ENCODE measurements around the gene LPP.

LPP gene

DNA sequence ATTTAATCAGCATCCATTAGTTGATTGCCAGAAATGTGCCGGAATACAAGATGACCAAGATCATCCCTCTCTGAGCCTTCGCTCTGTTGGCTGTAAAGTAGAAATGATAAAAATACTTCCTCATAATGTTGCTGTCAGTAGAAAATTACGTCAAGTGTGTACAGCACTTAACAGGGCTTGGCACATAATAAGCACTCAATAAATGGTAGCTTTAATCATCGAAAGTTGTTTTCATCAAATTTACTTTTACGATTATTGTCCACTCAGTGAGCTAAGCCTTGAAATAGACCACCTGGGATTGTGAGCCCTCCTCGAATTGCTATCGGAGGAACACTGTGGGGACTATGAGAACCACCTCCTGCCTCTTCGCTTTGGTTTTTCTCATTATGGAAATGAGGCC, 716.5 kb downstream of the LPP start:
- Mint-ChIP-seq H3K9me3 (no peaks in the 10 kb centered on the region), H3K4me3 (no peak overlapping the region), H3K36me3 (ENCODE audit: low read depth) (peaks cover 26% of the 10 kb centered on the region), H3K4me1 (ENCODE audit: low read depth) (peaks cover 3% of the 10 kb centered on the region), H3K27ac (no peak overlapping the region), H3K27me3 (ENCODE audit: low read depth) (no peaks in the 10 kb centered on the region)
- no peak for DNase-seq (ENCODE audit: low spot score)

DNA sequence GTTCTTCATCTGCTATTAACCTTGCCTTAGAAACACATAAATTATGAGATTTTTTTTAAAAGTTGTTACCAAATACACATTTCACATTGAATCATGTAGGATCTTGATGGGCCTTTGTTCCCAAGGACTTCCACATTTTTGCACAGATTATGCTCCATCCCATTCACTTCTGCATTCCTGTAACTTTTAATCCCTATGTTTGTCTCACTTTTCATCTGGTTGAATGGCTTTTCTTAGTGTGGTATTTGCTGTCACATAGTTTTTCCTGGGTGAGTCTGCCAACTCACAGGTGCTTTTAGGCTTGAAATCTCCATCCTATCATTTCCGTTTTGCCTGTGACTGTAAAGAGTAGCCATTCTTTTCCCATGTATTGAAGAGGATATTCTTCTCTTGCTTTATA, 720.6 kb downstream of the LPP start:
- Mint-ChIP-seq H3K9me3 (no peaks in the 10 kb centered on the region), H3K4me1 (ENCODE audit: low read depth) (peaks cover 3% of the 10 kb centered on the region)

DNA sequence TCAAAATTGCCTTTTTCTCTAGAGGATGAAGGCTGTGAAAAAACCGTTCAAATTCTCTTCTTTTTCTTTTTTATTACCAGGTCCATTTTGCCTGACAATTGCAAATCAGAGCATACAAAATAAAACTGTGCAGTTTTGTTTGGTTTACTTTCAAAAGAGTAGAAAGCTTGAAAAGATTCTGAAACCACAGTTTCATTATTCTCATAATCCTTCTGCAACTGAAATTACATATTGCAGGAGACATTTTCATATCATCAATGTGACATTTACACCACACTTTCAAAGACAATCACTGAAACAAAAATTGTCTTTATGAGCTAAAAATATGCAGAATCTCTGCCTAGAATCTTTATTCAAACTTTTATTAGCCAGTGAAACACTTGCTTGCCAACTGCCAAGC, 721.5 kb downstream of the LPP start:
- no peak overlapping the region for H3K4me3 Mint-ChIP-seq
- H3K36me3 Mint-ChIP-seq (ENCODE audit: low read depth) = peaks cover 29% of the 10 kb centered on the region
- H3K9me3 Mint-ChIP-seq = no peaks in the 10 kb centered on the region
- DNase-seq (ENCODE audit: low spot score) = no peak
- H3K4me1 Mint-ChIP-seq (ENCODE audit: low read depth) = peaks cover 3% of the 10 kb centered on the region
- H3K27me3 Mint-ChIP-seq (ENCODE audit: low read depth) = no peaks in the 10 kb centered on the region
- H3K27ac Mint-ChIP-seq = no peak overlapping the region

More for the DNA sequence above, 720.6 kb downstream of the LPP start:
- no peak overlapping the region for H3K4me3 Mint-ChIP-seq
- H3K27ac Mint-ChIP-seq = no peak overlapping the region
- DNase-seq (ENCODE audit: low spot score) = no peak
- peaks cover 29% of the 10 kb centered on the region for H3K36me3 Mint-ChIP-seq (ENCODE audit: low read depth)
- H3K27me3 Mint-ChIP-seq (ENCODE audit: low read depth) = no peaks in the 10 kb centered on the region

DNA sequence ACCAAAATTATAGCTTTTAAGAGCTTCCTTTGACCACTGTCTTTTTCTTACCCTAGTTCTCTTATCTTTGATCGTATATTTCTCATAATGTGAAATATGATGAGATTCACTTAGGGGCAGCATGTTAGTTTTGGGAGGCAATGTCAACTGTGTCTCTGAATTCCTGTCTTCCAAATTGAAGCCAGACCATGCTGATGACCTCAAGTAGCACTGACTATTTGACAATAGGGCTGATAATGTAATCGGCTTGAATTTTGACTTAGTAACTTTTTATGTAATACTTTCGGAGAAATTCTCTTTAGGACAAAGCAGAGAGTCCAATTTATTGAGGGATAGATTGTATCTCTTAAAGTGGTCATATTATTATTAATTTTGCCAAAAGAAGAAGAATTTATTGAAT, 722.4 kb downstream of the LPP start:
- Mint-ChIP-seq H3K27ac (no peak overlapping the region), H3K4me1 (ENCODE audit: low read depth) (peaks cover 3% of the 10 kb centered on the region), H3K36me3 (ENCODE audit: low read depth) (peaks cover 34% of the 10 kb centered on the region), H3K27me3 (ENCODE audit: low read depth) (no peaks in the 10 kb centered on the region), H3K4me3 (no peak overlapping the region), H3K9me3 (no peaks in the 10 kb centered on the region)
- no peak for DNase-seq (ENCODE audit: low spot score)

- no peak overlapping the region for H3K27ac Mint-ChIP-seq
- peaks cover 34% of the 10 kb centered on the region for H3K36me3 Mint-ChIP-seq (ENCODE audit: low read depth)
- H3K4me1 Mint-ChIP-seq (ENCODE audit: low read depth) = peaks cover 3% of the 10 kb centered on the region
- H3K27me3 Mint-ChIP-seq (ENCODE audit: low read depth) = no peaks in the 10 kb centered on the region
- no peaks in the 10 kb centered on the region for H3K9me3 Mint-ChIP-seq
- H3K4me3 Mint-ChIP-seq = no peak overlapping the region
- DNase-seq (ENCODE audit: low spot score) = no peak
Observed at GRCh38 chr3:188877381-188877780, 723.4 kb downstream of the LPP start.

- Mint-ChIP-seq H3K27me3 (ENCODE audit: low read depth) (no peaks in the 10 kb centered on the region), H3K4me1 (ENCODE audit: low read depth) (peaks cover 3% of the 10 kb centered on the region), H3K9me3 (no peaks in the 10 kb centered on the region), H3K4me3 (no peak overlapping the region), H3K36me3 (ENCODE audit: low read depth) (peaks cover 33% of the 10 kb centered on the region), H3K27ac (no peak overlapping the region)
- no peak for DNase-seq (ENCODE audit: low spot score)
Observed at GRCh38 chr3:188878076-188878475, 724.1 kb downstream of the LPP start.

- Mint-ChIP-seq H3K36me3 (ENCODE audit: low read depth) (peaks cover 16% of the 10 kb centered on the region), H3K27me3 (ENCODE audit: low read depth) (no peaks in the 10 kb centered on the region), H3K4me3 (no peak overlapping the region), H3K4me1 (ENCODE audit: low read depth) (no peaks in the 10 kb centered on the region), H3K9me3 (no peaks in the 10 kb centered on the region), H3K27ac (no peak overlapping the region)
- DNase-seq (ENCODE audit: low spot score) = no peak
Observed at GRCh38 chr3:188881954-188882641, 728.1 kb downstream of the LPP start.

DNA sequence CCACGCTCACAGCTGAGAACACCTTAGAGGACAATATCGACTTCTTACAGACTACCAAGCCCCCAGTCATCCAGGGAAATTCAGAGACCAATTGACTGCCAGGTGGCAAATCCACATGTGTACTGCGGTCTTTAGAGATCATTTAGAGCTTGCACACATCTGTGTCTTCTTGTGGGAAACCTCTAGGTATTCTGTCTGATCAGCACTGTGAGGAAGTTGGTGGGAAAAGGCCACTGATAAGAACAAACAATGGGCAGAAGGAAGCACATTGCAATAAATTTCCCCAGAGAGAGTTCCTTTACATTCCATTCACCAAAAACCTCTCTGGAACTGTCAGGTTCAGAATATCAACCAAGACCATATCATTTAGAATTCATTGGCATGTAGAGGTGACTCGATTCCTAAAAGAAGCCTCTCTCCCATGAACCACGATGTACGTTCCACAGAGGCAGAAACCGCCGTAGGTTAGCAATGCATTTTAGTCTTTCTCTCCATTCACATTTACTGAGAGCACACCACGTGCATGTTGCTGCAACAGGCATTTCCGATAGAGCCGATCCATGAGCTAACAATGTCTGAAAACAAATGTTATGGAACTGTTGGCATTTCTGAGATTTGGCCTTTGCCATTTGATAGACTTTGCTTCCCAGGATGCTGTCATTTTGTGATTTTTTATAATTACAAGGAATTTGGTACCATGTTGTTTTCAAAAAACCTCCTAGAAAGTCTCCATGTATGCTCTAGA, 730.5 kb downstream of the LPP start:
- DNase-seq (ENCODE audit: low spot score) = no peak
- Mint-ChIP-seq H3K4me1 (ENCODE audit: low read depth) (no peaks in the 10 kb centered on the region), H3K36me3 (ENCODE audit: low read depth) (peaks cover 8% of the 10 kb centered on the region), H3K9me3 (no peaks in the 10 kb centered on the region), H3K27ac (no peak overlapping the region), H3K4me3 (no peak overlapping the region), H3K27me3 (ENCODE audit: low read depth) (no peaks in the 10 kb centered on the region)

GRCh38 chr3:188888321-188889053, 734.5 kb downstream of the LPP start:
- Mint-ChIP-seq H3K27ac (no peak overlapping the region), H3K4me1 (ENCODE audit: low read depth) (no peaks in the 10 kb centered on the region), H3K36me3 (ENCODE audit: low read depth) (peaks cover 4% of the 10 kb centered on the region), H3K4me3 (no peak overlapping the region), H3K27me3 (ENCODE audit: low read depth) (no peaks in the 10 kb centered on the region), H3K9me3 (no peaks in the 10 kb centered on the region)
- no peak for DNase-seq (ENCODE audit: low spot score)

DNA sequence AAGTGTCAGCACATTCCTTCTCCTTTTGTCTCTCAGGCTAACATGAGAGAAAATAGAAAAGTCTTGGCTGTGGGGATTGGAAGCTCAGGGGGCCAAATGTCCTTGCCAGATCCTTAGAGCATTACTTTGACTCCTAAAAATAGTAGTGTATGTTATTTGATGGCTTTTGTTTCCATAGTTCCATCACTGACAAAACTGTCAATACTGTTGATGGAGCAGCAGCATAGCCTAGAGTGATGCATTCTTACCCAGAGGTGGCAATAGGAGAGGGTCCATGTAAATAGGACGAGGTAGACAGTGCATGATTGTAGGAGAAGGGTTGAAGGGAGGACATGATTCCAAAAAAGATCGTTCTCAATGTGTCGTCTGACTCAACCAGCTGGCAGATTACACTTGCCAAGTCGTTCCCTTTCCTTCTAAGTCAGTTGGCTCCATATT, 735.1 kb downstream of the LPP start:
- no peaks in the 10 kb centered on the region for H3K4me1 Mint-ChIP-seq (ENCODE audit: low read depth)
- H3K27ac Mint-ChIP-seq = no peak overlapping the region
- no peaks in the 10 kb centered on the region for H3K27me3 Mint-ChIP-seq (ENCODE audit: low read depth)
- no peak overlapping the region for H3K4me3 Mint-ChIP-seq
- no peak for DNase-seq (ENCODE audit: low spot score)
- H3K9me3 Mint-ChIP-seq = no peaks in the 10 kb centered on the region
- peaks cover 4% of the 10 kb centered on the region for H3K36me3 Mint-ChIP-seq (ENCODE audit: low read depth)

GRCh38 chr3:188890572-188891270, 736.8 kb downstream of the LPP start:
- H3K27me3 Mint-ChIP-seq (ENCODE audit: low read depth) = no peaks in the 10 kb centered on the region
- DNase-seq (ENCODE audit: low spot score) = no peak
- peaks cover 1% of the 10 kb centered on the region for H3K36me3 Mint-ChIP-seq (ENCODE audit: low read depth)
- H3K4me1 Mint-ChIP-seq (ENCODE audit: low read depth) = no peaks in the 10 kb centered on the region
- no peak overlapping the region for H3K27ac Mint-ChIP-seq
- no peaks in the 10 kb centered on the region for H3K9me3 Mint-ChIP-seq
- no peak overlapping the region for H3K4me3 Mint-ChIP-seq

- peaks cover 12% of the 10 kb centered on the region for H3K27me3 Mint-ChIP-seq (ENCODE audit: low read depth)
- H3K27ac Mint-ChIP-seq = no peak overlapping the region
- no peak for DNase-seq (ENCODE audit: low spot score)
- H3K4me3 Mint-ChIP-seq = no peak overlapping the region
- H3K4me1 Mint-ChIP-seq (ENCODE audit: low read depth) = no peaks in the 10 kb centered on the region
- no peaks in the 10 kb centered on the region for H3K9me3 Mint-ChIP-seq
- H3K36me3 Mint-ChIP-seq (ENCODE audit: low read depth) = no peaks in the 10 kb centered on the region
Observed at GRCh38 chr3:188899881-188900280, 745.9 kb downstream of the LPP start.

- H3K4me1 Mint-ChIP-seq (ENCODE audit: low read depth) = no peaks in the 10 kb centered on the region
- H3K9me3 Mint-ChIP-seq = no peaks in the 10 kb centered on the region
- peaks cover 12% of the 10 kb centered on the region for H3K27me3 Mint-ChIP-seq (ENCODE audit: low read depth)
- no peak overlapping the region for H3K4me3 Mint-ChIP-seq
- no peaks in the 10 kb centered on the region for H3K36me3 Mint-ChIP-seq (ENCODE audit: low read depth)
- no peak for DNase-seq (ENCODE audit: low spot score)
- no peak overlapping the region for H3K27ac Mint-ChIP-seq
Observed at GRCh38 chr3:188900421-188900951, 746.5 kb downstream of the LPP start.
